A673 (cell line): ENCODE measurements around the gene SPSB1. TPM values are rescaled to one million over a fixed set of nuclear protein-coding genes. Genes with fewer than 3 reads are reported as not detected.
A peak's percentile ranks its signal among the peaks of the same experiment; 100 is the strongest.

ENCODE experiments used
- BruUV-seq: library from RNA; stranded (reverse); fragments of 400-500 nt; replicated peaks from 2 replicates; lab custom pipeline; 2021; lab: Mats Ljungman, UMichigan
- CTCF ChIA-PET: fragments of 300-600 bp; sonication (Branson Sonifier 250); formaldehyde crosslinking; loops from one replicate; lab custom pipeline; 2022; ENCODE audit warnings: antibody characterized with exemption; lab: Charles Lee
- POLR2A ChIA-PET: fragments of 300-600 bp; sonication (Branson Sonifier 250); formaldehyde crosslinking; loops from one replicate; lab custom pipeline; 2022; ENCODE audit warnings: antibody characterized with exemption; ENCODE audit not compliant: low non-redundant PET; lab: Charles Lee
- DNase-seq: peaks from one replicate; pipeline ENCODE4 v3.0.0-alpha.2; 2015; ENCODE audit warnings: low spot score
- H3K27ac ChIP-seq: fragments of 200-600 bp; sonication (generic); 2 replicates; pipeline ENCODE4 v1.5.1; 2016; ENCODE audit warnings: mixed run types, low read depth, mild to moderate bottlenecking, mixed read lengths, antibody characterized with exemption, low read length; ENCODE audit not compliant: poor library complexity, severe bottlenecking
- H3K27me3 ChIP-seq: fragments of 200-600 bp; sonication (generic); replicated peaks from 2 replicates; pipeline ENCODE4 v1.6.1; 2017; ENCODE audit warnings: mixed run types, low read depth, mild to moderate bottlenecking, mixed read lengths, antibody characterized with exemption, low read length; ENCODE audit not compliant: insufficient read depth, poor library complexity
- H3K36me3 ChIP-seq: fragments of 200-600 bp; sonication (generic); 2 replicates; pipeline ENCODE4 v1.6.1; 2016; ENCODE audit warnings: mixed run types, mild to moderate bottlenecking, mixed read lengths, antibody characterized with exemption, low read length; ENCODE audit not compliant: insufficient read depth, poor library complexity, severe bottlenecking
- H3K4me1 ChIP-seq: fragments of 200-600 bp; sonication (generic); 2 replicates; pipeline ENCODE4 v1.6.1; 2017; ENCODE audit warnings: mixed run types, mild to moderate bottlenecking, mixed read lengths, antibody characterized with exemption, low read length; ENCODE audit not compliant: insufficient read depth, poor library complexity, severe bottlenecking
- H3K4me3 ChIP-seq: fragments of 200-600 bp; sonication (generic); 2 replicates; pipeline ENCODE4 v1.5.1; 2016; ENCODE audit warnings: low read depth, mixed run types, mild to moderate bottlenecking, mixed read lengths, low read length; ENCODE audit not compliant: poor library complexity, severe bottlenecking
- H3K9me3 ChIP-seq: fragments of 200-600 bp; sonication (generic); 2 replicates; pipeline ENCODE4 v1.6.1; 2016; ENCODE audit warnings: mixed run types, low read depth, mild to moderate bottlenecking, mixed read lengths, antibody characterized with exemption, low read length; ENCODE audit not compliant: poor library complexity, severe bottlenecking
- EZH2 ChIP-seq: fragments of 200-600 bp; sonication (generic); IDR thresholded peaks from 2 replicates; pipeline ENCODE4 v1.6.1; 2017; ENCODE audit warnings: borderline replicate concordance, low read depth, mild to moderate bottlenecking, mixed read lengths, antibody characterized with exemption, low read length; ENCODE audit not compliant: poor library complexity, severe bottlenecking
- intact Hi-C: fragments of 100-400 bp; cut with micrococcal nuclease; formaldehyde crosslinking; loops from one replicate; pipeline ENCODE4 v1.10.0; 2022; ENCODE audit not compliant: unreplicated experiment
- total RNA-seq: library from RNA; stranded (reverse); gene quantifications from 2 replicates; pipeline ENCODE4 v1.2.3, GENCODE V29; 2021
- TF ChIP-seq, protein P1 (sequence below): fragments of 300-800, 200-600 bp; sonication (generic); conservative IDR thresholded peaks from 2 replicates; pipeline ENCODE4 v1.5.1; 2017; ENCODE audit warnings: low read depth, mild to moderate bottlenecking, antibody characterized with exemption, low read length, moderate library complexity, mixed read lengths

Gene SPSB1
- total RNA-seq, 1 experiment from 2014 or later: 11.8 TPM

GRCh38 chr1:9248341-9249262, 44.1 kb upstream of the SPSB1 start:
- Histone ChIP-seq H3K27ac (no peak overlapping the region), H3K4me3 (no peak overlapping the region), H3K36me3 (no peaks in the 10 kb centered on the region), H3K27me3 (peaks cover 24% of the 10 kb centered on the region), H3K9me3 (no peaks in the 10 kb centered on the region), H3K4me1 (peaks cover 16% of the 10 kb centered on the region)
- BruUV-seq: no TSS peak
- DNase-seq: no peak
- CTCF ChIA-PET: interaction anchor here (0.7 kb wide), 1 partner anchor 285 kb away, joined by 4 read pairs; no protein-coding TSS in a partner anchor
- POLR2A ChIA-PET: interaction anchor here (0.6 kb wide), 1 partner anchor 1141 kb away, joined by 3 read pairs; no protein-coding TSS in a partner anchor
- intact Hi-C loops: no loop called here
- TF ChIP-seq, protein P1, sequence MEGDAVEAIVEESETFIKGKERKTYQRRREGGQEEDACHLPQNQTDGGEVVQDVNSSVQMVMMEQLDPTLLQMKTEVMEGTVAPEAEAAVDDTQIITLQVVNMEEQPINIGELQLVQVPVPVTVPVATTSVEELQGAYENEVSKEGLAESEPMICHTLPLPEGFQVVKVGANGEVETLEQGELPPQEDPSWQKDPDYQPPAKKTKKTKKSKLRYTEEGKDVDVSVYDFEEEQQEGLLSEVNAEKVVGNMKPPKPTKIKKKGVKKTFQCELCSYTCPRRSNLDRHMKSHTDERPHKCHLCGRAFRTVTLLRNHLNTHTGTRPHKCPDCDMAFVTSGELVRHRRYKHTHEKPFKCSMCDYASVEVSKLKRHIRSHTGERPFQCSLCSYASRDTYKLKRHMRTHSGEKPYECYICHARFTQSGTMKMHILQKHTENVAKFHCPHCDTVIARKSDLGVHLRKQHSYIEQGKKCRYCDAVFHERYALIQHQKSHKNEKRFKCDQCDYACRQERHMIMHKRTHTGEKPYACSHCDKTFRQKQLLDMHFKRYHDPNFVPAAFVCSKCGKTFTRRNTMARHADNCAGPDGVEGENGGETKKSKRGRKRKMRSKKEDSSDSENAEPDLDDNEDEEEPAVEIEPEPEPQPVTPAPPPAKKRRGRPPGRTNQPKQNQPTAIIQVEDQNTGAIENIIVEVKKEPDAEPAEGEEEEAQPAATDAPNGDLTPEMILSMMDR: no peak
- no peak for TF ChIP-seq EZH2

DNA sequence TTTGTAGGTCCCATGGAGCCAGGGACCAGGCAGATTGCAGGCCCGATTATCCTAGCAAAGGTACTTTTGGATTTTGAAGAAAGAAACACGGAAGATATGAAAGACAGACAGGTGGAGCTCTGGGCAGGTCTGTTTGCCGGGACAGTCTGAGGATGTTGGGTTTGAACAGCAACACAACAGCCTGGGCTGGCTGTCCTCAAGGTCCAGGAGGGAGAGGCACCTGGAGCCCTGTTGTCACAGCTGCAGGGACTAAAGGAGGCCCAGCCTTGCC, 43.5 kb upstream of the SPSB1 start:
- Histone ChIP-seq H3K4me3 (no peak overlapping the region), H3K27me3 (peaks cover 24% of the 10 kb centered on the region), H3K27ac (no peak overlapping the region), H3K36me3 (no peaks in the 10 kb centered on the region), H3K9me3 (no peaks in the 10 kb centered on the region), H3K4me1 (peaks cover 20% of the 10 kb centered on the region)
- POLR2A ChIA-PET: no interaction called here
- no peak for DNase-seq
- TF ChIP-seq EZH2: no peak
- TF ChIP-seq, protein P1: no peak
- intact Hi-C loops: no loop called here
- no TSS peak for BruUV-seq
- CTCF ChIA-PET: no interaction called here

DNA sequence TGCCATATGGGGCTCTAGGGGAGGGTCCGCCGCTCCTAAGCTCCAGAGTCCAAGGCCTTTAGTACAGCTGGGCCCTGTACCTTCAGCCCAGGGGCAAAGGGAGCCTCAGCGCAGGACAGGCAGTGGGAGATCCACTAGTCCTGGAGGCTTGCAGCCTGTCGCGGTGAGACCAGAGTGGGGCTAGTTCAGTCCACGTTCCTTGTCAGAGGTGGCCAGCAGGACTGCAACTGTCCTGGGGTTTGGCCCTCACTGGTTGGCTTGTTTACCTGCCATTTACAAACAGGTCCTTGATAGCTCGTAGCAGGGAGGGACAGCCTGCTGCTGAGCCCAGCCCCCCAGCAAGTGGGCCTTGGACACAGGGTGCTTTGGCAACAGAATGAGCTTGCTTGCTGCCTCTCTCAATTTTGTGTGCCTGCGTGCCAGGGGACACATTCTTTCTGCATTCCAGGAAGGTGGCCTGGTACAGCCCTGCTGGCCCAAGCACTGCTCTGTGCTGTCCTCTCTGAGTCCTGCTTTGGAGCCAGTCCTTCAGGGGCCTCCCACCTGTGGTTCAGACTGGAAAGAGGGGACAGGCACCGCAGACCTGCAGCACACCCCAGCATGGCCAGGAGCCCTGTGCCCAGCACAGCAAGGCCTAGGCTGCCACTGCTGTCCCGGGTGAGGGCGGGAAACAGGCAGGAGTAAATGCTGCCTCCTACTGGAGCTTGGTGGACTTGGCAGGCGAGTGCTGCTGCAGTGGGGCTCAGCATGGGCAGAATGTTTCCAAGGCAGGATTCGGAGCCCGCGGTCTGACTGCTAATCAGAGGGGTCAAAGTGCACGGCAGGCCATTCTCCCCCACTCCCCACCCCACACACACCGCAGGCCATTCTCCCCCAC, 42.9 kb upstream of the SPSB1 start:
- Histone ChIP-seq H3K9me3 (no peaks in the 10 kb centered on the region), H3K4me3 (no peak overlapping the region), H3K4me1 (peaks cover 20% of the 10 kb centered on the region), H3K36me3 (no peaks in the 10 kb centered on the region), H3K27me3 (peaks cover 30% of the 10 kb centered on the region), H3K27ac (no peak overlapping the region)
- peak; percentile 35 for DNase-seq
- intact Hi-C loops: no loop called here
- ChIA-PET POLR2A (interaction anchor here (0.6 kb wide), 1 partner anchor 210 kb away, joined by 13 read pairs; no protein-coding TSS in a partner anchor), CTCF (interaction anchor here (1.0 kb wide), 1 partner anchor 139 kb away, joined by 5 read pairs; no protein-coding TSS in a partner anchor)
- no TSS peak for BruUV-seq
- TF ChIP-seq, protein P1: peak; percentile 64
- no peak for TF ChIP-seq EZH2
